Neural cell (in vitro differentiated cells): ENCODE results near the gene LHPP. TPM values are rescaled to one million over a fixed set of nuclear protein-coding genes. Genes with fewer than 3 reads are reported as not detected.

Experiments
- H2AFZ ChIP-seq: fragments of 200-600, 300-800 bp; sonication (generic), shearing (Covaris generic); 2 replicates; pipeline ENCODE4 v1.6.0; 2014; ENCODE audit warnings: low read depth, mild to moderate bottlenecking, antibody characterized with exemption, low read length, moderate library complexity
- H3F3A ChIP-seq: fragments of 200-600 bp; shearing (Covaris generic); 2 replicates; pipeline ENCODE4 v1.6.1; 2016; ENCODE audit warnings: mild to moderate bottlenecking, moderate library complexity, mixed read lengths, antibody characterized with exemption, low read length; ENCODE audit not compliant: insufficient read depth, poor library complexity, severe bottlenecking
- H3K27ac ChIP-seq: fragments of 200-600, 300-800 bp; sonication (generic), shearing (Covaris generic); 2 replicates; pipeline ENCODE4 v1.5.1; 2014; ENCODE audit warnings: mild to moderate bottlenecking, low read length, moderate library complexity
- H3K27me3 ChIP-seq: fragments of 300-800, 200-600 bp; sonication (generic), shearing (Covaris generic); 2 replicates; pipeline ENCODE4 v1.6.0; 2014; ENCODE audit warnings: mild to moderate bottlenecking, low read depth, low read length, moderate library complexity; ENCODE audit not compliant: insufficient read depth
- H3K36me3 ChIP-seq: fragments of 300-800, 200-600 bp; sonication (generic), shearing (Covaris generic); 2 replicates; pipeline ENCODE4 v1.5.1; 2014; ENCODE audit warnings: mild to moderate bottlenecking, antibody characterized with exemption, low read length, moderate library complexity; ENCODE audit not compliant: insufficient read depth
- H3K4me2 ChIP-seq: fragments of 300-800, 200-600 bp; sonication (generic), shearing (Covaris generic); 2 replicates; pipeline ENCODE4 v1.6.0; 2014; ENCODE audit warnings: mild to moderate bottlenecking, low read length
- H3K4me3 ChIP-seq: fragments of 300-800, 200-600 bp; sonication (generic), shearing (Covaris generic); 2 replicates; pipeline ENCODE4 v1.5.1; 2014; ENCODE audit warnings: mild to moderate bottlenecking, low read length, moderate library complexity
- H3K79me2 ChIP-seq: fragments of 200-600 bp; shearing (Covaris generic); replicated peaks from 2 replicates; pipeline ENCODE4 v1.6.0; 2014; ENCODE audit warnings: mild to moderate bottlenecking, low read length, moderate library complexity; ENCODE audit not compliant: insufficient read depth
- H3K9ac ChIP-seq: fragments of 300-800, 200-600 bp; sonication (generic), shearing (Covaris generic); 2 replicates; pipeline ENCODE4 v1.6.1; 2016; ENCODE audit warnings: mild to moderate bottlenecking, low read length, mixed read lengths
- H3K9me2 ChIP-seq: fragments of 200-600 bp; shearing (Covaris generic); 2 replicates; pipeline ENCODE4 v1.6.1; 2016; ENCODE audit warnings: mild to moderate bottlenecking, low read length, mixed read lengths; ENCODE audit not compliant: insufficient read depth
- H3K9me3 ChIP-seq: fragments of 200-600, 300-800 bp; sonication (generic), shearing (Covaris generic); 2 replicates; pipeline ENCODE4 v1.6.1; 2016; ENCODE audit warnings: mild to moderate bottlenecking, mixed run types, low read length, moderate library complexity, mixed read lengths
- H4K20me1 ChIP-seq: fragments of 200-600 bp; shearing (Covaris generic); 2 replicates; pipeline ENCODE4 v1.6.1; 2016; ENCODE audit warnings: mild to moderate bottlenecking, mixed run types; ENCODE audit not compliant: insufficient read depth
- EP300 ChIP-seq: fragments of 450-650 bp; conservative IDR thresholded peaks from 2 replicates; pipeline ENCODE4 v1.6.1; 2014; ENCODE audit warnings: antibody characterized with exemption, mild to moderate bottlenecking, moderate library complexity; ENCODE audit not compliant: poor library complexity, severe bottlenecking
- EZH2 ChIP-seq: fragments of 200-600, 300-800 bp; shearing (Covaris generic), sonication (generic); IDR thresholded peaks from 2 replicates; pipeline ENCODE4 v1.6.1; 2014; ENCODE audit warnings: antibody characterized with exemption, low read length, borderline replicate concordance, mild to moderate bottlenecking; ENCODE audit not compliant: insufficient read depth, poor library complexity, severe bottlenecking
- MXI1 ChIP-seq: fragments of 450-650 bp; conservative IDR thresholded peaks from 2 replicates; pipeline ENCODE4 v1.6.1; 2014; ENCODE audit warnings: antibody characterized with exemption, mild to moderate bottlenecking; ENCODE audit not compliant: poor library complexity, severe bottlenecking
- POLR2AphosphoS5 ChIP-seq: IDR thresholded peaks from 2 replicates; pipeline ENCODE4 v1.6.1; 2012
- RAD21 ChIP-seq: fragments of 450-650 bp; conservative IDR thresholded peaks from 2 replicates; pipeline ENCODE4 v1.6.1; 2014; ENCODE audit warnings: antibody characterized with exemption, mild to moderate bottlenecking, moderate library complexity
- REST ChIP-seq: IDR thresholded peaks from 2 replicates; pipeline ENCODE4 v1.6.1; 2012; ENCODE audit warnings: borderline replicate concordance
- SMC3 ChIP-seq: fragments of 450-650 bp; conservative IDR thresholded peaks from 2 replicates; pipeline ENCODE4 v1.6.1; 2014; ENCODE audit warnings: antibody characterized with exemption, mild to moderate bottlenecking, moderate library complexity; ENCODE audit not compliant: poor library complexity
- TAF1 ChIP-seq: IDR thresholded peaks from 2 replicates; pipeline ENCODE4 v1.6.1; 2012; ENCODE audit warnings: low read depth
- polyA plus RNA-seq: library from polyadenylated mRNA; depleted of rRNA; stranded (reverse); fragments of >200 nt; gene quantifications from 2 replicates; pipeline ENCODE4 v1.2.3, GENCODE V29; 2014
- TF ChIP-seq, protein P1 (sequence below): fragments of 450-650 bp; IDR thresholded peaks from 2 replicates; pipeline ENCODE4 v1.5.1; 2014; ENCODE audit warnings: antibody characterized with exemption, mild to moderate bottlenecking, moderate library complexity; ENCODE audit not compliant: poor library complexity, severe bottlenecking

LHPP gene
- polyA plus RNA-seq, 1 donor from 2014 or later, result 16.0 TPM

DNA sequence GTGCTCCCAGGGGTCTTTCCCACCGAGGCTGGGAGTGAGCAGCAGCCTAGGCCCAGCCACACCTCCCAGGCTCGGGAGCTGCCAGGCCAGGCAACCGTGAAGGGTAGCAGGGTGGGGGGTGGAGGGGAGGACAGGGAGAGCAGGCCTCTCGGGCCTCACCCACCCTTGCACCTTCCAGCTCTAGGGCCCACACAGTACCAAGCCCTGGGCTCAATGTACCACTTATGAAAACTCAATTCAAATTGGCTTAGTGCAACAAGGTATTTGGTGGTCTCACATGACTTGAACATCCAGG, 155.2 kb downstream of the LHPP start:
- H3K4me2 ChIP-seq, result no peak overlapping the region
- H3F3A ChIP-seq, result no peaks in the 10 kb centered on the region
- H3K9me2 ChIP-seq, result no peaks in the 10 kb centered on the region
- H4K20me1 ChIP-seq, result no peaks in the 10 kb centered on the region
- no peak overlapping the region for H3K9ac ChIP-seq
- H3K9me3 ChIP-seq, result no peaks in the 10 kb centered on the region
- H3K4me3 ChIP-seq, result no peak overlapping the region
- H3K36me3 ChIP-seq, result no peaks in the 10 kb centered on the region
- no peak overlapping the region for H3K27ac ChIP-seq
- TF ChIP-seq EZH2 (no peak), REST (no peak), MXI1 (no peak), EP300 (no peak), POLR2AphosphoS5 (no peak), SMC3 (no peak), TAF1 (no peak), RAD21 (no peak)
- TF ChIP-seq, protein P1, sequence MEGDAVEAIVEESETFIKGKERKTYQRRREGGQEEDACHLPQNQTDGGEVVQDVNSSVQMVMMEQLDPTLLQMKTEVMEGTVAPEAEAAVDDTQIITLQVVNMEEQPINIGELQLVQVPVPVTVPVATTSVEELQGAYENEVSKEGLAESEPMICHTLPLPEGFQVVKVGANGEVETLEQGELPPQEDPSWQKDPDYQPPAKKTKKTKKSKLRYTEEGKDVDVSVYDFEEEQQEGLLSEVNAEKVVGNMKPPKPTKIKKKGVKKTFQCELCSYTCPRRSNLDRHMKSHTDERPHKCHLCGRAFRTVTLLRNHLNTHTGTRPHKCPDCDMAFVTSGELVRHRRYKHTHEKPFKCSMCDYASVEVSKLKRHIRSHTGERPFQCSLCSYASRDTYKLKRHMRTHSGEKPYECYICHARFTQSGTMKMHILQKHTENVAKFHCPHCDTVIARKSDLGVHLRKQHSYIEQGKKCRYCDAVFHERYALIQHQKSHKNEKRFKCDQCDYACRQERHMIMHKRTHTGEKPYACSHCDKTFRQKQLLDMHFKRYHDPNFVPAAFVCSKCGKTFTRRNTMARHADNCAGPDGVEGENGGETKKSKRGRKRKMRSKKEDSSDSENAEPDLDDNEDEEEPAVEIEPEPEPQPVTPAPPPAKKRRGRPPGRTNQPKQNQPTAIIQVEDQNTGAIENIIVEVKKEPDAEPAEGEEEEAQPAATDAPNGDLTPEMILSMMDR, result no peak
- no peak overlapping the region for H2AFZ ChIP-seq
- no peaks in the 10 kb centered on the region for H3K79me2 ChIP-seq
- no peaks in the 10 kb centered on the region for H3K27me3 ChIP-seq

- no peaks in the 10 kb centered on the region for H3K9me2 ChIP-seq
- no peaks in the 10 kb centered on the region for H3K9me3 ChIP-seq
- no peak for TF ChIP-seq SMC3
- no peaks in the 10 kb centered on the region for H3K27me3 ChIP-seq
- no peaks in the 10 kb centered on the region for H4K20me1 ChIP-seq
- no peak overlapping the region for H3K4me2 ChIP-seq
- no peak overlapping the region for H3K27ac ChIP-seq
- no peak overlapping the region for H2AFZ ChIP-seq
- no peaks in the 10 kb centered on the region for H3F3A ChIP-seq
- H3K9ac ChIP-seq, result no peak overlapping the region
- no peaks in the 10 kb centered on the region for H3K36me3 ChIP-seq
- no peak overlapping the region for H3K4me3 ChIP-seq
- no peaks in the 10 kb centered on the region for H3K79me2 ChIP-seq
Observed at GRCh38 chr10:124618470-124619073, 156.9 kb downstream of the LHPP start.

GRCh38 chr10:124619195-124619594, 157.6 kb downstream of the LHPP start:
- Histone ChIP-seq H3K9me2 (no peaks in the 10 kb centered on the region), H3K27ac (no peak overlapping the region), H4K20me1 (no peaks in the 10 kb centered on the region), H2AFZ (no peak overlapping the region), H3K9me3 (no peaks in the 10 kb centered on the region), H3K4me2 (no peak overlapping the region), H3K27me3 (no peaks in the 10 kb centered on the region), H3K36me3 (no peaks in the 10 kb centered on the region), H3F3A (no peaks in the 10 kb centered on the region), H3K4me3 (no peak overlapping the region), H3K79me2 (no peaks in the 10 kb centered on the region), H3K9ac (no peak overlapping the region)
- TF ChIP-seq EZH2, result no peak
- TF ChIP-seq, protein P1, result no peak
- TF ChIP-seq MXI1, result no peak
- no peak for TF ChIP-seq REST
- TF ChIP-seq TAF1, result no peak
- TF ChIP-seq POLR2AphosphoS5, result no peak
- TF ChIP-seq RAD21, result no peak
- no peak for TF ChIP-seq SMC3
- no peak for TF ChIP-seq EP300
